Astrocyte (in vitro differentiated cells and primary cell): ENCODE data around the gene KIFC1. TPM values are rescaled to one million over a fixed set of nuclear protein-coding genes. Genes with fewer than 3 reads are reported as not detected.
A peak's percentile ranks its signal among the peaks of the same experiment; 100 is the strongest.

ENCODE experiments used
- DNase-seq: peaks from one replicate; pipeline ENCODE4 v3.0.0-alpha.2; 2010; ENCODE audit warnings: low read depth
- FAIRE-seq: peaks from 2 replicates; lab custom pipeline; 2011; peaks lifted over from hg19 to GRCh38; lab: Jason Lieb, UNC
- H2AFZ ChIP-seq: 2 replicates; pipeline ENCODE4 v1.6.0; 2012; ENCODE audit warnings: low read depth, low read length, inconsistent platforms
- H3K27ac ChIP-seq: 2 replicates; pipeline ENCODE4 v1.5.1; 2011; ENCODE audit warnings: low read depth, low read length, inconsistent platforms
- H3K27me3 ChIP-seq: 2 replicates; pipeline ENCODE4 v1.6.0; 2011; ENCODE audit warnings: low read length, inconsistent platforms; ENCODE audit not compliant: insufficient read depth
- H3K36me3 ChIP-seq: 2 replicates; pipeline ENCODE4 v1.5.1; 2011; ENCODE audit warnings: low read length, inconsistent platforms; ENCODE audit not compliant: insufficient read depth
- H3K4me1 ChIP-seq: 2 replicates; pipeline ENCODE4 v1.5.1; 2011; ENCODE audit warnings: low read length, inconsistent platforms; ENCODE audit not compliant: insufficient read depth
- H3K4me2 ChIP-seq: 2 replicates; pipeline ENCODE4 v1.6.0; 2012; ENCODE audit warnings: low read length, inconsistent platforms
- H3K4me3 ChIP-seq: 2 replicates; pipeline ENCODE4 v1.5.1; 2011; ENCODE audit warnings: low read depth, mild to moderate bottlenecking, low read length, inconsistent platforms; ENCODE audit not compliant: insufficient read depth
- H3K79me2 ChIP-seq: 2 replicates; pipeline ENCODE4 v1.6.0; 2012; ENCODE audit warnings: mild to moderate bottlenecking, low read length, inconsistent platforms; ENCODE audit not compliant: insufficient read depth
- H3K9ac ChIP-seq: 2 replicates; pipeline ENCODE4 v1.6.0; 2012; ENCODE audit warnings: mild to moderate bottlenecking, low read length, inconsistent platforms
- H3K9me3 ChIP-seq: 2 replicates; pipeline ENCODE4 v1.5.1; 2012; ENCODE audit warnings: low read depth, mild to moderate bottlenecking, low read length, inconsistent platforms; ENCODE audit not compliant: insufficient read depth
- H4K20me1 ChIP-seq: 2 replicates; pipeline ENCODE4 v1.6.0; 2012; ENCODE audit warnings: low read length, inconsistent platforms; ENCODE audit not compliant: insufficient read depth
- H3K27ac Mint-ChIP-seq: one replicate; pipeline ENCODE4 v1.8.0; 2021; ENCODE audit warnings: mild to moderate bottlenecking, mixed read lengths; ENCODE audit not compliant: unreplicated experiment
- H3K27me3 Mint-ChIP-seq: one replicate; pipeline ENCODE4 v1.8.0; 2021; ENCODE audit warnings: low read depth, mixed read lengths; ENCODE audit not compliant: unreplicated experiment
- H3K36me3 Mint-ChIP-seq: one replicate; pipeline ENCODE4 v1.8.0; 2021; ENCODE audit warnings: low read depth, mixed read lengths; ENCODE audit not compliant: unreplicated experiment
- H3K4me1 Mint-ChIP-seq: one replicate; pipeline ENCODE4 v1.8.0; 2021; ENCODE audit warnings: low read depth, mixed read lengths; ENCODE audit not compliant: unreplicated experiment
- H3K4me3 Mint-ChIP-seq: one replicate; pipeline ENCODE4 v1.8.0; 2021; ENCODE audit warnings: mild to moderate bottlenecking, moderate library complexity, mixed read lengths; ENCODE audit not compliant: unreplicated experiment
- H3K9me3 Mint-ChIP-seq: one replicate; pipeline ENCODE4 v1.8.0; 2021; ENCODE audit warnings: mild to moderate bottlenecking, mixed read lengths; ENCODE audit not compliant: unreplicated experiment
- EZH2 ChIP-seq: IDR thresholded peaks from 2 replicates; pipeline ENCODE4 v1.6.1; 2012; ENCODE audit warnings: mild to moderate bottlenecking, low read length, inconsistent platforms; ENCODE audit not compliant: insufficient read depth
- total RNA-seq: library from RNA; stranded (reverse); gene quantifications from 2 replicates; pipeline ENCODE4 v1.2.1, GENCODE V29; 2021
- TF ChIP-seq, protein P1 (sequence below): IDR thresholded peaks from 2 replicates; pipeline ENCODE4 v1.5.1; 2011; ENCODE audit warnings: low read depth, mild to moderate bottlenecking, inconsistent platforms, low read length, moderate library complexity; ENCODE audit not compliant: insufficient read depth

The KIFC1 gene
- total RNA-seq, 1 donor from 2014 or later = 4.2 TPM

DNA sequence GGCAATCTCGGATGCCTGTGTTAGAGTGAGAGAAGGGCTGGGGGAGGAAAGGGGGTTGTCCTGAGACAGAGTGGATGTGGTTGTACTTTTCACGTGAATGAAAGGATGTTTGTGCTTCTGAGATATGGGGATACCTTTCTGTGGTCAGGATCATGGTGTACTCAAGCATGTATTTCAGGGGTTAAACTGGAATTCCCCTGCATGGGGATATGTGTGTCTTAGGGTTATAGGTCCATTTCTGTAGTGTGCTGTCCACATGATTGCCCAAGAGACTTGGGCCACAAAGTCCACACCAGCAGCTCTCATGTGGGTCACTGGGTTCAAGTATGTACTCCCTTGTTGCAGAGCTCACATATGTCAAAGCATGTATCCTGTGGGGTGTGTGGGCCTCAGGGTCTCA, 38.7 kb downstream of the KIFC1 start:
- Histone ChIP-seq H3K4me2 (peak overlapping the region; percentile 71), H3K36me3 (no peaks in the 10 kb centered on the region), H3K9ac (no peak overlapping the region), H3K4me3 (no peak overlapping the region), H3K27me3 (no peaks in the 10 kb centered on the region), H2AFZ (no peak overlapping the region), H3K79me2 (peaks cover 38% of the 10 kb centered on the region), H3K4me1 (peaks cover 49% of the 10 kb centered on the region), H3K27ac (no peak overlapping the region), H3K9me3 (no peaks in the 10 kb centered on the region), H4K20me1 (peaks cover 64% of the 10 kb centered on the region)
- no peak for DNase-seq
- no peak for TF ChIP-seq EZH2
- TF ChIP-seq, protein P1, sequence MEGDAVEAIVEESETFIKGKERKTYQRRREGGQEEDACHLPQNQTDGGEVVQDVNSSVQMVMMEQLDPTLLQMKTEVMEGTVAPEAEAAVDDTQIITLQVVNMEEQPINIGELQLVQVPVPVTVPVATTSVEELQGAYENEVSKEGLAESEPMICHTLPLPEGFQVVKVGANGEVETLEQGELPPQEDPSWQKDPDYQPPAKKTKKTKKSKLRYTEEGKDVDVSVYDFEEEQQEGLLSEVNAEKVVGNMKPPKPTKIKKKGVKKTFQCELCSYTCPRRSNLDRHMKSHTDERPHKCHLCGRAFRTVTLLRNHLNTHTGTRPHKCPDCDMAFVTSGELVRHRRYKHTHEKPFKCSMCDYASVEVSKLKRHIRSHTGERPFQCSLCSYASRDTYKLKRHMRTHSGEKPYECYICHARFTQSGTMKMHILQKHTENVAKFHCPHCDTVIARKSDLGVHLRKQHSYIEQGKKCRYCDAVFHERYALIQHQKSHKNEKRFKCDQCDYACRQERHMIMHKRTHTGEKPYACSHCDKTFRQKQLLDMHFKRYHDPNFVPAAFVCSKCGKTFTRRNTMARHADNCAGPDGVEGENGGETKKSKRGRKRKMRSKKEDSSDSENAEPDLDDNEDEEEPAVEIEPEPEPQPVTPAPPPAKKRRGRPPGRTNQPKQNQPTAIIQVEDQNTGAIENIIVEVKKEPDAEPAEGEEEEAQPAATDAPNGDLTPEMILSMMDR = no peak
- FAIRE-seq = no peak
- Mint-ChIP-seq H3K4me3 (peak overlapping the region; percentile 91), H3K9me3 (no peaks in the 10 kb centered on the region), H3K4me1 (peaks cover 62% of the 10 kb centered on the region), H3K27ac (peak overlapping the region; percentile 75), H3K36me3 (peaks cover 6% of the 10 kb centered on the region), H3K27me3 (no peaks in the 10 kb centered on the region)

DNA sequence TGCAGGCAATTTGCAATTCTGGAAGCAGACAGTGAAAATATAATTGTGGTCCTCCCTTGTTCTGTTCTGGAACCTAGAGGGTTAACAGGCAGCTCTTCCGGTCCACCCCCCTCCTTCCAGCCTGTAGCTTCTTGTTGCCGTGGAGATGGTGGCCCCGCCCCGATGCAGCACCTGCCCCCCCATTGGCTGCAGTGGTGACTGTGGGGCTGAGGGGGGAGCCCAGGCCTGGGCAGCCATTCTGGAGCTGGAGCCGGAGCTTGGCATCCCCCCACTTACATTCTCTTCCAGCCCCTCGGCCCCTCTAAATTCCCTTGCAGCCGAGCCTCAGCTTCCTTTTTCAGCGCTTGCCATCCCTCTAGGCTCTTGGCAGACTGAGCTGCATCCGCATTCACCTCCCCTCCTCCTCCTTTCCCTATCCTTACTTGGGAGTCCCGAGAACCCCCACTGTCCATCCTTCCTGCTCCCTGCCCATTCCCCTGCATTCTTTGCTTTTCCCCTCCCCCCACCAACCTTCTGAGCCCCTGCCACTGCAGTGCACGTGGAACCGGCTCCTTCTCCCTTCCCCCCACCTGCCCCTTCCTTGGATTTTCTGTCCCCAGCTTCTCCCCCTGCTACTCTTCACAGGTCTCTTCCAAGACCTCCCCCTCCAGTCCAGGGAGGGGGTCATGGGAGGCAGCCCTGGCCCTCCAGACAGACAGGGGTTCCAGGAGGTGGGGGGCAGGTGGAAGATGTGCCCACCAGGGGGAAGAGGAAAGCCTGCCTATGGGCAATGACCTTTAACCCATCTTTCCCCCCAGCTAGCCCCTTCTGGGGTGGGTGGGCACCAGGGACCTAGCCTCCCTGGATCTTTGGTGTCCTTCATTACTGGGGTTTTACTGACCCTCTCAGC, 39.6 kb downstream of the KIFC1 start:
- Histone ChIP-seq H3K27me3 (no peaks in the 10 kb centered on the region), H3K79me2 (peaks cover 38% of the 10 kb centered on the region), H2AFZ (no peak overlapping the region), H3K4me1 (peaks cover 49% of the 10 kb centered on the region), H3K9ac (peak overlapping the region; percentile 8), H3K9me3 (no peaks in the 10 kb centered on the region), H3K4me3 (peak overlapping the region; percentile 12), H3K36me3 (peaks cover 5% of the 10 kb centered on the region), H3K4me2 (peak overlapping the region; percentile 71), H3K27ac (no peak overlapping the region), H4K20me1 (peaks cover 64% of the 10 kb centered on the region)
- no peaks in the 10 kb centered on the region for H3K27me3 Mint-ChIP-seq
- no peak for FAIRE-seq
- peak overlapping the region; percentile 75 for H3K27ac Mint-ChIP-seq
- TF ChIP-seq EZH2 = no peak
- TF ChIP-seq, protein P1 = no peak
- H3K9me3 Mint-ChIP-seq = no peaks in the 10 kb centered on the region
- H3K36me3 Mint-ChIP-seq = peaks cover 10% of the 10 kb centered on the region
- H3K4me1 Mint-ChIP-seq = peaks cover 61% of the 10 kb centered on the region
- H3K4me3 Mint-ChIP-seq = peak overlapping the region; percentile 75
- peak; percentile 45 for DNase-seq
